ENCODE results near the gene AREL1.

The AREL1 gene

DNA sequence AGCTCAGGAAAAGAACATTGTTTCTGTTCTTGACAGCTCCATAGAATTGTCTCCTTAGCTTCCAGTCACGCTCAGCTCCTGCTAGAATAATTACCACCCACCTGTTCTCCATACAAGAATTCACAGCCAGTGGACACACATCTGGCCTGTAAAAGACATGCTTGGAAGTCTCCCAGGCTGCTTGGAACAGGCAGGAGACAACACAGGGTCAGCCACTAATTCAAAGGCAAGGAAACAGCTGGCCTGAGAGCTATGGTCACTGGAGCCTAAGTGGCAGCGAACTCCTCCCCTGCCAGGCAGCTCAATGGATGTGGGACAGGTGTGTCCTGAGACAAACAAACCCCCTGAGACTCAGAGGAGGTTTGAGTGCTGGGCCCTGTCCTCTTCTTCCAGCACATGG lies 77.9 kb downstream of the AREL1 start:
- DNase-seq: no peak

GRCh38 chr14:74634481-74634880 lies 78.4 kb downstream of the AREL1 start:
- no peak for DNase-seq

DNA sequence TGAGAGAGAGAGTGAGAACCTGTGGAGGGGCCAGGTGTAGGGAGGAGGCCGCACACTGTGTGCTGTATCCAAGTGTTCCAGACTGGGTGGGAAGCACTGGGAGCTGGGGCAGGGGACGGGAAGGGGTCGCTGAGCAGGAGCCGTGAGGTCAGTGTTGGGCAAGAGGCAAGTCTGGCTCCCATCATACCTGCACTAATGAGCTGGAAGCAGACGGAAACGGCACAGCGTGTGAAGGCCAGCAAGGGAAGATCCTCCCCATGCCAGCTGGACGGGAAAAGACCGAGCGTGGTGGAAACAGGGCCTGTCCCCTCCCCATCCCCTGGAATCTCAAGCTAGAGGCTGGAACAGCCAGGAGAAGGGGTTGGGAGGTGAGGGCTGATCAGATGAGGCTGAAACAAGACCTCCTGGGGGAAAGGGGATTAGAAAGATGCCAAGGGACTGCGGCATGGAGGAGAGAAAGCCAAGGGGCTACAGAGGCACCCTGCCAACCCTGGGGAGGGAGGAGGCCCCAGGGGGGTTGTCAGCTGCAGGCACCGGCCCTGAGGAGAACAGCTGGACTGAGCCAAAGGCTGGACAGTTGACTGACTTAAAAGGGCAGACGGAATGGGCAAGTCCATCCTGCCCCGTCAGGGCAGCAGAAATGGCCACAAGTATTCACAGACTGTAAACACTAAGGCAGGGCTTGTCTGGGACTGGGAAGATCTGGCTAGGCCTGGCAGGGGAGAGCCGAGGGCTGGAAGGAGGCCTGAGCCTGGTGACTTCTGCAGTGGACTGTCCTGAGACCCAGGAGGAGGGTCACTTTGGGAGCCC lies 81.8 kb downstream of the AREL1 start:
- DNase-seq: no peak

GRCh38 chr14:74628418-74628817 lies 84.5 kb downstream of the AREL1 start:
- no peak for DNase-seq

- DNase-seq: no peak
Observed at GRCh38 chr14:74627076-74627475, 85.8 kb downstream of the AREL1 start.

- DNase-seq: no peak
Observed at GRCh38 chr14:74622257-74622656, 90.6 kb downstream of the AREL1 start.

GRCh38 chr14:74621556-74621955 lies 91.3 kb downstream of the AREL1 start:
- no peak for DNase-seq

DNA sequence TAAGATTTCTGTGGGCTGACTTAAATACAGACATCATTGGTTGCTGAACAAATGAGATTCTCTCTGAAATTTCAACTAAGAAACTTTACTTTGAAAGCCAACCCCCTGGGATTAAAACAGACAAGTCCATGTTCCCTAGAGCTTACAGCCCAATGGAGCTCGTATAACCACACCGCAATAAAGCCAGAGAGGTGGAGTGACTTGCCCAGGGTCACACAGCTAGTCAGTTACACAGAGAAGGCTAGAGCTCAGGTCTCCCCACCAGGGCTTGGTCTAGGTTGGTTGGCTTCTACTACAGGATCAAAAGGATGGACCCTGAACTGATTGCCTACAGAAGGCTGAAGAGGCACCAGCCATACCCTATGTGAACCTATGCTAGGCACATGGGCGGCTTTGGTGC lies 92.0 kb downstream of the AREL1 start:
- DNase-seq: no peak

DNA sequence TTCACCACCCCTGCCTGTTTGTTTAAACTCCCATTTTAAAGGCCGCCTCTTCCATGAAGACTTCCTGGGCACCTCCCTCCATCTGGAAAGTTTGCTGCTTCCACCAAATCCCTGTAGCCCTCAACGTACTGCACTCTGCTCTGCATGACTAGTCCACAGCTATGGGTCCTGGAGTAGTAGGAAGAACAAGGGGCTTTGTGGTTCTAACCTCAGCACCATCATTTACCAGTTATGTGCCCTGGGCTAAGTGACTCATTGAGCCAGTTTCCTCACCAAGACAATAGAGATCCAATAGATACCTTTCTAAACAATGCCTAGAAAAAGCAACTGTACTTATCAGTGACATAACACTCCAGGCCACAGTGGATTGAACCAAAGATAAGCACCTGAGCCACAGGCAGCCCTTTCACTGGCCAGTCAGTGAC lies 92.4 kb downstream of the AREL1 start:
- no peak for DNase-seq

DNA sequence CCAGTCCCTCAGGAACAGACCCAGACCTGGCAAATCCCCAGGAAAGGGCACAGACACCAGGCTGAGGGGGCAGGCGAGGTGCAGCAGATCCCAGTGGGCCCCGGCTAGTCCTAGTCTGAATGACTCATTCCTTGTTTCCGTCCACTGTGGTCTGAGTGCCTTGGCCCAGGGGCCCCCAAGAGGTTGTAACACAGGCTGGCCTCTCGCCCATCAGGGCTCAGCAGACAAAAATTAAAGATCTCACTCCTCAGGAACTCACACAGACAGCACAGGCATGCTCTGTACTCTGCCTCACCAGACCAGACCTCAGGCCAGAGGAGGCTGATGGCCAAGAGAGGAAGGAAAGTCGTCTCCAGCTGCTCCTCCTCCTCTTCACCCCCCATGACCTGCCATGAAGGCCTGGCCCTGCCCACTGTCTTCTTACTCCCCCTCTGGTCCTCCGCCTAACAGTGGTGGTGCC lies 93.2 kb downstream of the AREL1 start:
- no peak for DNase-seq

DNA sequence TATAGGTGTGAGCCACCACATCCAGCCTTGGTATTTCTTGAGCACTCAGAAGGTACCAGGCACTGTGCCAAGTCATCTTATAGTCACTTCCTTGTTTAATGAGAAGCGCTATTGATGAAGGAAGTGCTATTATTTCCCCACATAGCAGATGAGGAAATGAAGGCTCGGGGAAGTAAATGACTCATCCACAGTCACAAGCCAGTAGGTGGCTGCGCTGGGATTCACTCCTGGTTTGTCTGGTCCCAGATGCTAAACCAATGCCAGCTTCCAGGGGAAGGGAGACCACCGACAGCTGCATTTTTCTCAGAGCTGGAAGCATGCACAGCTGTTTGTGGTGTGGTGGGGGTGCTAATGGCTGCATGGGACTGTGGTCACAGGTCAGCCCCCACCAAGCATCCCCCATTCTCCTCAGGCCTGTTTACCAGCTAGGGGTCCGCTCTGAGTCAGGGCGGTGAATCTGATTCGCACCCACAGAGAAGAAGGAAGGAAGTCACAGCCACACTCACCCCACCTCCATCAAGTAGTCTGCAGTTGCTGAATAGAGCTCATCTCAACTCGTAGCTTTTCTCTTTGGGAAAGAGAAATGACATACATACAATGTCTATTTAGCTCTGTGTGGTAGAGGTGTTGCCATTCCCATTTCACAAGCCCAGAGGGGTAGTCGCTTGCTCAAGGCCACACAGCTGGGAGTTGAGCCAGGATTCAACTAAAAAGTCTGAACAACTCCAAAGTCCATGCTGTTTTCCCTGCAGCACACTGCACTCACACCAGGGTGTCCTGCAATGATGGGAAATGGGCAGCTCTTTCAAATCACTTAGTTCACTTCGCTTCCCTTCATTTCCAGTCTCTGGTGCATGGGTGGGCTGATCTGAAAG lies 94.6 kb downstream of the AREL1 start:
- DNase-seq: peak; percentile 15

GRCh38 chr14:74616996-74617700 lies 95.7 kb downstream of the AREL1 start:
- no peak for DNase-seq

DNA sequence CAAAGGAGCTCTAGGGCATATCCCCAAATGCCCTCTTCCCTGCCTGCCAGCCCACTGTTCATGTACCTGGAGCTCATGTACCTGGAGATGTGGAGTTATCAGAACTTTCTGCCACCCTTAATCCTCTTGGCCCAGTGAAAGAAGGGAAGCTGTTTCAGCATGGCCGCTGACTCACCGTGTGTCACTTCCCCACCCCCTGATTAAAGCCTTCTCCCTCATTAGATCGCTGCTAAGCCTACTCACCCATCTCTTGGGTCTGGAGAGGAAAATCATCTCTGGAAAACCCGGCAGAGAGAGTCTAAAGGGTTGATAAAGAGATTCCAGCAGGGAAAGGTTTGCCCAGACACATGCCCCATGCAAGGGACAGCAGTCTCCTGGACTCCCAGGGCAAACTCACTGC lies 96.4 kb downstream of the AREL1 start:
- DNase-seq: no peak

- no peak for DNase-seq
Observed at GRCh38 chr14:74615735-74616134, 97.1 kb downstream of the AREL1 start.

- no peak for DNase-seq
Observed at GRCh38 chr14:74614508-74615495, 98.1 kb downstream of the AREL1 start.

DNA sequence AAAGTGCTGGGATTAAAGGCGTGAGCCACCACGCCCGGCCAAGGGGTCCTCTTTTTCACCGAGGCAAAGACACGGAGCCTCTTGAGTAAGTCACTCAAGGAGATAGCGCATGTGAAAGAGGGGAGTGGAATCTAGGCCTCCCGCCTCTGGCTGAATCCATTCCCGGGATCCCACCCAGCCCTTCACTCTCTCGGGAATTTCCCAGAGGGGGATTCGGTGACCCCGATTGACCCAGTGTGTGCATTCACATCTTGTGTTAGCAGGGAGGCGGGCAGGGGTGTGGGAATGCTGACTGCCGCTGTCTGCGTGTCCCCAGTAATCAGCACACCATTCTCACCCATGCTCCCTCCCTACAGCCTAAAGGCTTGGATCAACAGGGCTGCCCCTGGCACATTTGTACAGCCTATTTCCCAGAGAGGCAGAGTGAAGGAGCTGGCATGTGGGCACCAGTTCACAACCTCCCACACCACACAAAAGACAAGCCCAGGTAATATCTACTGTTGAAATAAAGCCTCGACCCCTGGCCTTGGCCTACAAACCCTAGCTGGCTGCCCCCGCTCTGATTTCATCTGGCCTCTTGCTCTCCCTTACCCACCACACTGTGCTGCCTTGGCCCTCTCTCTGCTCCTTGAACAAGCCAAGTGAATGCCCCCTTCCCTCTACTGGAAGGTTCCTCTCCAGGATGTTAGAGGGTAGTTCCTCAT lies 99.5 kb downstream of the AREL1 start:
- DNase-seq: no peak

DNA sequence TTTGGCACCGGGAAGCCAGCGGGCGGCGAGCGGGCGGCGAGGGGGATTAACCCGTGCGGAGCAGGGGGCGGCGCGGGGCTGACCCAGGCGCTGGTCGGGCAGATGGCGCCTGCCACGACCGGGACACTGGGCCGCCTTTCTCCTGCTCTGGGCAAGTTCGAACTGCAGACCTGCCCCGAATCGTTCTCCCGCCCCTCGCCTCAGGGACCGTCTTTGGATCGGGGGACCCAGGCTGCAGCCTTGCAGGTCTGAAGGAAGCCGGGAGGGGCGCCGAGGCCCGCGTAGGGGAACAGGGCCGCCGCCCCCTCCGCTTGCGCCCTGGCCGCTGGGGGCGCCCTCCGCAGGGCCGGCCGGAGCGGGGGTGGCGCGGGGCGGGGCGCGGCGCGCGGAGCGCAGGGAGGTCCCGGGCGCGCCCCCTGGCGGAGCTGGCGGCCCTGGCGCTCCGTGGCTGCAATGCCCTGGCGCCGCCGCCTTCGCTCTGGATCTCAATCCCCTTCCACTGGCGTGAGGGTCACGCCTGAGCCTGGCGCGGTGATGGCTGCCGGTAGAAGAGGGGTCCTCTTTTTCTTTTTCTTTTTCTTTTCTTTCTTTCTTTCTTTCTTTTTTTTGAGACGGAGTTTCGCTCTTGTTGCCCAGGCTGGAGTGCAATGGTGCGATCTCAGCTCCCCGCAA lies 100.4 kb downstream of the AREL1 start:
- peak; percentile 24 for DNase-seq

DNA sequence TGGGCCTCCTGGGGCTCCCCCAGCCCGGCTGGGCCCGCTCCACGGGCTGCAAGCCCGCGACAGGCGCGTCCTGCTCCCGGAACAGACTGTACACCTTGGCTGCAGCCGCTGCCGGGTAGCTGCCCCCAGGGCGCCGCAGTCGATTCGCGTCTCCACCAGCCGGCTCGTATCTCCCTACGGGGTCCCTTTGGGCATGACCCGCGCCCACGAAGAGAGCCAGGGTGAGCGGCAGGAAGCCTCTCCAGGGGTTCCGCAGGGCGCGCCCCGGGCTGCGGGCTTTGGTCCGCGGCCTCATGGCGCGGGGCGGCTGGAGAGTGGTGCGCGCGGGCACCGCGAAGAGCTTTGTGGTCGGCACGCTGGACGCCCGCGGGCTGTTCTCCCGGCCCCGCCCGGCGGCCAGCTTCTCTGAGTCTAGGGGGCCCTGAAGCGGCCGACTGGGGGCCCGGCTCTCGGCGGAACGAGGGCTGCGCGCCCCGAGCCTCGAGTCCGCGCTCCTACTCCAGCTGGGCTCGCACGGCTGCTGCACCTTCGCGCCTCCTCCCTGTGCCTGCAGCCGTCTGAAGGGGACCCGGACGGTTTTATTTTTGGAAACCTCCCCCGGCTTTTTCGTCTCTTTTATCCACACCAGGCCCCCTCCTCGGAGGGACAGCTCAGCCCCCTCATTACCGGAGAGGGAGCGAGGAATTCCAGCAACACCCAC lies 101.1 kb downstream of the AREL1 start, which contains the start of gene LTBP2:
Gene LTBP2 (minus strand): TSS at position 588 of the 700 bp plus-strand sequence. CDS start 293 bp downstream, at position 295.
- no peak for DNase-seq
